Uterus (tissue), 4 donors: ENCODE results near the gene ATXN7L1. TPM values are rescaled to one million over a fixed set of nuclear protein-coding genes. Genes with fewer than 3 reads are reported as not detected.

Experiments
- DNase-seq, 2 donors: peaks; one replicate each; pipeline ENCODE4 v3.0.0-alpha.2; 2019 to 2020
- H3K27ac ChIP-seq, 2 donors: fragments of 200-600 bp; sonication (generic); 1 replicate in 1 of 2; 2 replicates in 1 of 2; pipeline ENCODE4 v1.5.1; 2016 to 2018
- H3K27me3 ChIP-seq, 2 donors: fragments of 200-600 bp; sonication (generic); one replicate each; pipeline ENCODE4 v1.5.1; 2018 to 2019; ENCODE audit warnings: control low read depth in 1 of 2
- H3K36me3 ChIP-seq, 2 donors: fragments of 200-600 bp; sonication (generic); one replicate each; pipeline ENCODE4 v1.5.1; 2019; ENCODE audit warnings: control low read depth in 1 of 2
- H3K4me1 ChIP-seq, 2 donors: fragments of 200-600 bp; sonication (generic); one replicate each; pipeline ENCODE4 v1.5.1; 2018 to 2019; ENCODE audit warnings: control low read depth in 1 of 2
- H3K4me3 ChIP-seq, 2 donors: fragments of 200-600 bp; sonication (generic); 1 replicate in 1 of 2; 2 replicates in 1 of 2; pipeline ENCODE4 v1.5.1; 2018 to 2019; ENCODE audit warnings: mild to moderate bottlenecking in 1 of 2
- H3K9me3 ChIP-seq, 2 donors: fragments of 200-600 bp; sonication (generic); one replicate each; pipeline ENCODE4 v1.5.1; 2019; ENCODE audit warnings: control low read depth in 1 of 2
- POLR2A ChIP-seq, 2 donors: fragments of 450-650 bp; IDR thresholded peaks; one replicate each; pipeline ENCODE4 v1.6.1; 2016; ENCODE audit warnings: antibody characterized with exemption in 2 of 2, mild to moderate bottlenecking in 1 of 2, moderate library complexity in 1 of 2
- intact Hi-C: fragments of 100-400 bp; cut with DNase I; formaldehyde crosslinking; loops from one replicate; pipeline ENCODE4 v1.15.1; 2023; ENCODE audit warnings: low total_unique reads
- total RNA-seq, 4 donors: library from RNA; depleted of rRNA in 3 of 4; stranded (reverse); fragments of >200 nt in 3 of 4; gene quantifications; one replicate each; pipeline versions ENCODE4 v1.1.0 to v1.2.4, GENCODE V29; 2014 to 2023
- TF ChIP-seq, protein P1 (sequence below), 4 experiments: fragments of 200-600 bp in 2 of 4; fragments of 450-650 bp in 2 of 4; sonication (generic) in 2 of 4; IDR thresholded peaks; one replicate each; pipeline ENCODE4 v1.5.1; 2016 to 2019; ENCODE audit warnings: antibody characterized with exemption in 4 of 4, mild to moderate bottlenecking in 2 of 4, moderate library complexity in 1 of 4
- donor health status: DM: yes; HTN: yes; CAD: no.

ATXN7L1 gene
- total RNA-seq, 4 donors from 2014 or later, result 4.4 to 22.4 (median 11.0) TPM

DNA sequence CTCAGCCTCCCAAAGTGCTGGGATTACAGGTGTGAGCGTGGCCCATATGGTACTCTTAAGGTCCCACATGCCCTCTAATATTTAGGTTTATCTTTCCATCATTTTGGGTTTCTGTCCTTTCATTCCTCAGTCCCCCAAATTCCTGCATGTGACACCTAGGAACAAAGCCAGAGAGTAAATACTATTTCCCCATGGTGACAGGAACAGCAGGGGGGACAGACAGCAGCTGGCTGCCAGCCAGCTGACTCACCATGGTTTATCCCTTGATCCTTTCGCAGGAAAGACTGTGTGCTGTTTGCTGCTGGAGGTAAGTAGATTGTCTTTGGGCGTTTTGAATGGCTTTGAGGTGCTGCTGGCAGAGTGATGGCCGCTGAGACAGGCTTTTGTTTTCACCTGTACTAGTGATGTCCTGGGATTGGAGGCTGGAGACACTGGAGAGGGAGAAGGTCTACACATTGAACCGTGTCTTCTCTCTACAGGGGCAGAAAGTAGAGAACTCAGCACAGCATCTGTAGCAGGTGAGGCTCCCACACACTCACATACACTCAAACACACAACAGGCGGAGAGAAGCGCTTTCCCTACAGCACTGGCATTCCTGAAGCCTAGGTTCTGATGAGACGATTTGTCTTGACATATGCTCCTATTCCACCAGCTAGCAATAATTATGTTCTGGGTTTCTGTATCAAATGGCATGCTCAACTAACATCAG lies 211.4 kb downstream of the ATXN7L1 start:
- TF ChIP-seq, protein P1, sequence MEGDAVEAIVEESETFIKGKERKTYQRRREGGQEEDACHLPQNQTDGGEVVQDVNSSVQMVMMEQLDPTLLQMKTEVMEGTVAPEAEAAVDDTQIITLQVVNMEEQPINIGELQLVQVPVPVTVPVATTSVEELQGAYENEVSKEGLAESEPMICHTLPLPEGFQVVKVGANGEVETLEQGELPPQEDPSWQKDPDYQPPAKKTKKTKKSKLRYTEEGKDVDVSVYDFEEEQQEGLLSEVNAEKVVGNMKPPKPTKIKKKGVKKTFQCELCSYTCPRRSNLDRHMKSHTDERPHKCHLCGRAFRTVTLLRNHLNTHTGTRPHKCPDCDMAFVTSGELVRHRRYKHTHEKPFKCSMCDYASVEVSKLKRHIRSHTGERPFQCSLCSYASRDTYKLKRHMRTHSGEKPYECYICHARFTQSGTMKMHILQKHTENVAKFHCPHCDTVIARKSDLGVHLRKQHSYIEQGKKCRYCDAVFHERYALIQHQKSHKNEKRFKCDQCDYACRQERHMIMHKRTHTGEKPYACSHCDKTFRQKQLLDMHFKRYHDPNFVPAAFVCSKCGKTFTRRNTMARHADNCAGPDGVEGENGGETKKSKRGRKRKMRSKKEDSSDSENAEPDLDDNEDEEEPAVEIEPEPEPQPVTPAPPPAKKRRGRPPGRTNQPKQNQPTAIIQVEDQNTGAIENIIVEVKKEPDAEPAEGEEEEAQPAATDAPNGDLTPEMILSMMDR (IDR thresholded peaks at IDR 0.05), result no peak
- no peak for TF ChIP-seq POLR2A (IDR thresholded peaks at IDR 0.05)
- DNase-seq, result no peak
- Histone ChIP-seq H3K4me1 (no peaks in the 10 kb centered on the region), H3K4me3 (no peak overlapping the region), H3K27ac (no peak overlapping the region), H3K9me3 (no peaks in the 10 kb centered on the region), H3K36me3 (no peaks in the 10 kb centered on the region), H3K27me3 (no peaks in the 10 kb centered on the region)
- intact Hi-C loops, result no loop called here

DNA sequence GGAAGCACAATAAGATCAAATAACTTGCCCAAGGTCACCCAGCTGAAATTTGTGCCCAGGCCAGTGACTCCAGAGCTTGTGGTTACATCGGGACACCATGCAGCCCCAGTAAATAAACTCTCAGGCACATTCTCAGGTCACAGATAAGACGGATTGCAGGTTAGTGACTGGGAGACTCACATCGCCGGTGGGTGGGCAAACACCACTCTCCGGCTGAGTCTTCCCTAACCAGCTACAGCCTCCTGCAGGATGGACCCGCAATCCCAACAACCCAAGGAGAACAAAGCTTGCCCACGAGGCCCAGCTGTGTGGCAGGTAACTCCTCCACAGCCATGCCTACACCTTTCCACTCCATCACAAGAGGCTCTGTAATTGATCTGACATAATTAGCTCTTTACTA lies 213.4 kb downstream of the ATXN7L1 start:
- TF ChIP-seq, protein P1 (IDR thresholded peaks at IDR 0.05), result no peak
- TF ChIP-seq POLR2A (IDR thresholded peaks at IDR 0.05), result no peak
- H3K4me1 ChIP-seq, result no peaks in the 10 kb centered on the region

DNA sequence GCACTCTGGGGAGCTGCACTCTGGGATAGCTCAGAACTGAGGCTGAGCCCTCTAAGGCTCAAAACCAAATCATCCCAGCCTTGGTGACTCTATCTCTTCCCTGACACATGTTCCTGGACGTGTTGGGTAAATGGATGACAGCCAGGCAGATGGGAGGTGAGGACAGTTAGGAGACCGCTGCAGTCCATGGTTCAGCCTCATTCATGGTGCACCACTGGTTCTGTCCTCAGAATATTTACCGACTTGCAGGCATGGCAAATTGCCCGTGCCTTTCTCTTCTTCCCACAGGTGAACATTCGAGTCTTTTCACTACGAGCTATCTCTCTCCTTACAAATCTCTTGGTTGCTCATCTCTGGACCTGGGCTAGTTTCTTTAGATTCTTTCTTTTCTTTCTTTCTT lies 214.8 kb downstream of the ATXN7L1 start:
- TF ChIP-seq, protein P1 (IDR thresholded peaks at IDR 0.05), result no peak
- no peak for TF ChIP-seq POLR2A (IDR thresholded peaks at IDR 0.05)
- H3K27me3 ChIP-seq, result no peaks in the 10 kb centered on the region
- H3K4me3 ChIP-seq, result no peak overlapping the region
- H3K27ac ChIP-seq, result no peak overlapping the region
- DNase-seq, result no peak
- no peaks in the 10 kb centered on the region for H3K9me3 ChIP-seq
- intact Hi-C loops, result no loop called here
- no peaks in the 10 kb centered on the region for H3K4me1 ChIP-seq
- no peaks in the 10 kb centered on the region for H3K36me3 ChIP-seq

More for the DNA sequence above, 213.4 kb downstream of the ATXN7L1 start:
- Histone ChIP-seq H3K9me3 (no peaks in the 10 kb centered on the region), H3K4me3 (no peak overlapping the region), H3K27ac (no peak overlapping the region), H3K27me3 (no peaks in the 10 kb centered on the region), H3K36me3 (no peaks in the 10 kb centered on the region)
- intact Hi-C loops, result no loop called here
- DNase-seq, result no peak

DNA sequence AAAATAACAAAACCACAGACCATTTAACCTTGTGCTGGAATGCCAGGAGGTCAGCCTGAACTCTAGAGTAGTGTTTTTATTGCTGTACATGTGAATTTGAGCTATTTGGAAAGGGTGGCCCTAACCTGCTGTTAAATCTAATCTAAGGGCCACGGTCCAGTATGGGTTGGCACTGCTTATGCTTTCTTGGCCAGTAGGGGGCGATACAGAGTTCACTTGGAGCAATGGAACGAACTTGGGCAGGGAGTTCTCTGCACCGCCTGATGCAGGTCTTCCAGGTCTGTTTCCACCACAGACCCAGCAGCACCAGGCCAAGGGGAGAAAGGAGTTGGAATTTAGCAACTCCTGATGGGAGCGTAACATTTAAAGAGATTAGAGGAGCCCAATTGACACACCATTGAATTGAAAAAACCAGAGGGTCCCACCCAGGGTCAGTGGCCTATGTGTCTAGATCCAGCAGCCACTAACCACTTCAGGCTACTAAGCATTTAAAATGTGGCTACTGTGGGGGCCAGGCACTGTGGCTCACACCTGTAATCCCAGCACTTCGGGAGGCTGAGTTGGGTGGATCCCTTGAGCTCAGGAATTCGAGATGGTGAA lies 219.4 kb downstream of the ATXN7L1 start:
- TF ChIP-seq POLR2A (IDR thresholded peaks at IDR 0.05), result no peak
- TF ChIP-seq, protein P1 (IDR thresholded peaks at IDR 0.05), result peak in 2 of 4 experiments; percentile 37 to 42
- Histone ChIP-seq H3K27ac (peak overlapping the region in 1 of 2 donors; percentile 46), H3K4me3 (no peak overlapping the region), H3K9me3 (no peaks in the 10 kb centered on the region), H3K36me3 (no peaks in the 10 kb centered on the region), H3K27me3 (no peaks in the 10 kb centered on the region), H3K4me1 (peaks cover 0 to 7% of the 10 kb centered on the region in 2 donors)
- intact Hi-C loops, result loop anchor here (10.0 kb wide), 1 partner anchor 508 kb away; no protein-coding TSS in a partner anchor
- DNase-seq, result no peak
